RWPE2 (cell line): ENCODE data around the gene RGS9.

Experiments used
- ATAC-seq: fragments of 200-7000 bp; cut with Tn5 transposase; 3 replicates; pipeline ENCODE4 v1.9.1; 2021; ENCODE audit warnings: low read depth
- DNase-seq: peaks from one replicate; pipeline ENCODE4 v3.0.0-alpha.2; 2020; ENCODE audit warnings: low spot score
- H3K27ac ChIP-seq: fragments of 450-650 bp; 2 replicates; pipeline ENCODE4 v1.5.1; 2017; ENCODE audit warnings: mild to moderate bottlenecking; ENCODE audit not compliant: poor library complexity, severe bottlenecking
- H3K27me3 ChIP-seq: fragments of 250-450 bp; sonication (Bioruptor Pico); 2 replicates; pipeline ENCODE4 v1.5.1; 2021; ENCODE audit warnings: mild to moderate bottlenecking, moderate library complexity; ENCODE audit not compliant: insufficient read depth, poor library complexity, severe bottlenecking
- H3K36me3 ChIP-seq: fragments of 250-450 bp; sonication (Bioruptor Pico); 2 replicates; pipeline ENCODE4 v1.5.1; 2020; ENCODE audit warnings: low read depth, mild to moderate bottlenecking, moderate library complexity
- H3K4me1 ChIP-seq: fragments of 250-450 bp; sonication (Bioruptor Pico); 2 replicates; pipeline ENCODE4 v1.5.1; 2021; ENCODE audit warnings: mild to moderate bottlenecking, moderate library complexity; ENCODE audit not compliant: insufficient read depth, poor library complexity, severe bottlenecking
- H3K4me3 ChIP-seq: fragments of 250-450 bp; sonication (Bioruptor Pico); 2 replicates; pipeline ENCODE4 v1.5.1; 2021; ENCODE audit warnings: mild to moderate bottlenecking, moderate library complexity; ENCODE audit not compliant: severe bottlenecking
- H3K9me3 ChIP-seq: fragments of 250-450 bp; sonication (Bioruptor Pico); 2 replicates; pipeline ENCODE4 v1.5.1; 2021; ENCODE audit warnings: mild to moderate bottlenecking, moderate library complexity; ENCODE audit not compliant: severe bottlenecking
- TF ChIP-seq, protein P1 (sequence below): fragments of 450-650 bp; IDR thresholded peaks from one replicate; pipeline ENCODE4 v1.5.1; 2017; ENCODE audit warnings: mild to moderate bottlenecking, moderate library complexity; ENCODE audit not compliant: poor library complexity, severe bottlenecking

RGS9 gene

DNA sequence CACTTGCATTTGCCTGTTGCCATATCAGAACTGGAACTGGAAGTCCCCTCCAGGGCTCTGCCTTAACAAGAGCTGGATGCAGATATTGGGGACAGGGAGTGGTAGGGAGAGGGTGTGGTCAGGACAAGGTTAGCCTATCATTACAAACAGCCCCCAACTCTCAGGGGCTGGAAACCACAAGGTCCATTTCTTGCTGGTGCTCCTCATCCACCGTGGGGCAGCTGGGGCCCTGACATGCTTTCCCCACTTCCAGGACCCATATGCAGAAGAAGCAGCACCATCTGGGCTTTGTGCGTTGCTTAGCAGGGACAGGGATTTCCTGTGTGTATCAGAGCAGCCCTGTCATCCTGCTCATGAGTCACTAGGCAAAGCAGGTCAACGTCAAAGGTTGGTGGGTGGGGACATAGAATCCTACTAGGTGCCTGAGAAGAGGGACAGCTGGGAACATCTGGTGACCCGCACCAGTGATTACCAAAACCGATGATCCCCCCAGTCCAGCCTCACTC lies 26.9 kb downstream of the RGS9 start:
- peaks cover 9% of the 10 kb centered on the region for H3K4me1 ChIP-seq
- no peaks in the 10 kb centered on the region for H3K9me3 ChIP-seq
- no peaks in the 10 kb centered on the region for H3K36me3 ChIP-seq
- no peaks in the 10 kb centered on the region for H3K27me3 ChIP-seq
- ATAC-seq (peak; percentile 95), DNase-seq (no peak)
- TF ChIP-seq, protein P1, sequence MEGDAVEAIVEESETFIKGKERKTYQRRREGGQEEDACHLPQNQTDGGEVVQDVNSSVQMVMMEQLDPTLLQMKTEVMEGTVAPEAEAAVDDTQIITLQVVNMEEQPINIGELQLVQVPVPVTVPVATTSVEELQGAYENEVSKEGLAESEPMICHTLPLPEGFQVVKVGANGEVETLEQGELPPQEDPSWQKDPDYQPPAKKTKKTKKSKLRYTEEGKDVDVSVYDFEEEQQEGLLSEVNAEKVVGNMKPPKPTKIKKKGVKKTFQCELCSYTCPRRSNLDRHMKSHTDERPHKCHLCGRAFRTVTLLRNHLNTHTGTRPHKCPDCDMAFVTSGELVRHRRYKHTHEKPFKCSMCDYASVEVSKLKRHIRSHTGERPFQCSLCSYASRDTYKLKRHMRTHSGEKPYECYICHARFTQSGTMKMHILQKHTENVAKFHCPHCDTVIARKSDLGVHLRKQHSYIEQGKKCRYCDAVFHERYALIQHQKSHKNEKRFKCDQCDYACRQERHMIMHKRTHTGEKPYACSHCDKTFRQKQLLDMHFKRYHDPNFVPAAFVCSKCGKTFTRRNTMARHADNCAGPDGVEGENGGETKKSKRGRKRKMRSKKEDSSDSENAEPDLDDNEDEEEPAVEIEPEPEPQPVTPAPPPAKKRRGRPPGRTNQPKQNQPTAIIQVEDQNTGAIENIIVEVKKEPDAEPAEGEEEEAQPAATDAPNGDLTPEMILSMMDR: no peak
- H3K27ac ChIP-seq: no peak overlapping the region
- no peak overlapping the region for H3K4me3 ChIP-seq

DNA sequence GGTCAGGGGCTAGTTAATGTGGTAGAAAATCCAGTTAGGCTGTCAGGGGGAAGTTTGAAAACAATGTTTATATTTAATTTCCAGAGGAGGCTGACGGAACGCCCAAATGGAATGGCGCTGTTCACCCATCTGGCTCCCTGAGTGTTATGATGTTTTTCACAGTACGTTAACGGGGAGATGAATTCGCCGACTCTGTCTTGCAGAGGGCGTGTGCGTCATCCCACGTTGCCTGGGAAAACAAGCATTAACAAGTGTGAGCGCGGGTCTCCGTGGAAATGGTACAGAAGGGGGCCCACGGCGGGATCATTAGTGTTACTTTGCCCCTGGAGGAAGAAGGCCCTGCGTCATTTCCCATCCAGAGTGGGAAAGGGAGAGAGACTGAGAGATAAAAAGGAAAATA lies 29.6 kb downstream of the RGS9 start:
- Histone ChIP-seq H3K9me3 (no peaks in the 10 kb centered on the region), H3K36me3 (no peaks in the 10 kb centered on the region), H3K27me3 (no peaks in the 10 kb centered on the region), H3K4me1 (peaks cover 9% of the 10 kb centered on the region), H3K4me3 (no peak overlapping the region), H3K27ac (no peak overlapping the region)
- TF ChIP-seq, protein P1: no peak
- ATAC-seq: no peak
- no peak for DNase-seq

DNA sequence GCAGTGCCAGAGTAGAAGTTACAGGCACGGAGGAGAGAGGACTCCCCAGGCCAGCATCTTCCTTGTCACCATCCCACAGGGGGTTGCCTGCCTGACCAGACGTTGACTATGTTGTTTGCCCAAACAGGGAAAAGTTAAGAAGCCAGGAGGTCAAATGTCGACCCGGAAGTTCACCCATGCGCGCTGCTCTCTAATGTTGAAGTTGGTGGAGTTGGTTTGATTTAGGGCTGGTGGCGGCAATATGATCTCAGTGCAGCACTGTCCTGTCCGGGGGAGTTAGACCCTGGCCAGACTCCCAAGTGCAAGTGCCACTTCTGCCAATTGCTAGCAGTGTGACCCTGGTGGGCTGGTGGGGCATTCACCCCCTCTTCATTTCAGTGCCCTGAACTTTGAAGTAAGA lies 30.4 kb downstream of the RGS9 start:
- H3K36me3 ChIP-seq: no peaks in the 10 kb centered on the region
- ATAC-seq: no peak
- no peak for DNase-seq

DNA sequence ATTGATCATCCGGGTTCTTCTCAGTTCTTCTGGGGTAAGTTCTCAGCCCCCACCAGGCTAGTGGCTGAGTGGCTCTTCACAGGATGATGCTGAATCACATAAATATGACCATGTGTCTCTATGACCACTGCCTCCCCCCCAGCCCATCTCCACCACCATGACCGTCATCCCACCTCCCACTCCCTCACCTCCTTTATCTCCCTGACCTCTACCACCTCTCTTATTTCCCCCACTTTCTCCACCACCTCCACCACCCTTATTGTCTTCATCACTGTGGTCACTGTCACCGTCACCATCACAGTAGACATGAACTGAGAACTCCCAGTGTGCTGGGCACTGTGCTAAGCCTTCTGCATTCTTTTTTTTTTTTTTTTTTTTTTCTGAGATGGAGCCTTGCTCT lies 32.5 kb downstream of the RGS9 start:
- no peaks in the 10 kb centered on the region for H3K27me3 ChIP-seq
- TF ChIP-seq, protein P1: no peak
- DNase-seq (no peak), ATAC-seq (no peak)
- no peak overlapping the region for H3K27ac ChIP-seq
- H3K4me1 ChIP-seq: peaks cover 8% of the 10 kb centered on the region
- H3K9me3 ChIP-seq: no peaks in the 10 kb centered on the region
- H3K4me3 ChIP-seq: no peak overlapping the region
- no peaks in the 10 kb centered on the region for H3K36me3 ChIP-seq

More for the DNA sequence above, 30.4 kb downstream of the RGS9 start:
- no peaks in the 10 kb centered on the region for H3K27me3 ChIP-seq
- TF ChIP-seq, protein P1: no peak
- H3K4me3 ChIP-seq: no peak overlapping the region
- peaks cover 9% of the 10 kb centered on the region for H3K4me1 ChIP-seq
- no peak overlapping the region for H3K27ac ChIP-seq
- H3K9me3 ChIP-seq: no peaks in the 10 kb centered on the region

DNA sequence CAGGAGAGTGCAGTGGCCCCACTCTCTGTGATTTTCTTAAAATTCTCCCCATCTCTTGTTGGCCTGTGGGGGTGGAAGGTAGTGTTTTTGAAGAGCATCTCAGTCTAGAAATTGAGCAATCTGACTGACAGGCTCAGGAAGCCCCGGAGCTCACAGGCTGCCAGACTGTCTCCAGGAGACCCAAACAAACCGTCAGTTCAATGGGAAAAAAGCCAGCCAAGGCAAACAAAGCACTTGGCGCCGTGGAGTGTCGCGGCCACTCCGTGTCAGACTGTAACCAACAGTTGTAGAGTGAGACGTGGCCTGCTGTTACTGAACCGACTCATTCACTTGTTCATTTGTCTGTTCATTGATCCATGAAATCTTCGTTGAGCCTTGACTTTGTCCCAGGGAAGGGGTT lies 33.7 kb downstream of the RGS9 start:
- Histone ChIP-seq H3K4me3 (no peak overlapping the region), H3K27me3 (no peaks in the 10 kb centered on the region), H3K4me1 (peaks cover 8% of the 10 kb centered on the region), H3K9me3 (no peaks in the 10 kb centered on the region), H3K36me3 (no peaks in the 10 kb centered on the region), H3K27ac (no peak overlapping the region)
- TF ChIP-seq, protein P1: no peak
- DNase-seq (no peak), ATAC-seq (no peak)
